Measurements from ENCODE around the gene TAAR8.
"Not testable (repeated sequence)": the region's sequence is repeated elsewhere in the genome, so short reads cannot be mapped to it uniquely, and the experiment has no call there.

Gene TAAR8

GRCh38 chr6:132548746-132549463 lies 3.6 kb upstream of the TAAR8 start:
- no peak for DNase-seq

- DNase-seq = no peak
Measured at GRCh38 chr6:132551214-132551613, 1.3 kb upstream of the TAAR8 start.

GRCh38 chr6:132560087-132560486 lies 7.6 kb downstream of the TAAR8 start:
- not testable (repeated sequence) for DNase-seq

GRCh38 chr6:132566404-132566803 lies 13.9 kb downstream of the TAAR8 start:
- DNase-seq = no peak

- no peak for DNase-seq
Measured at GRCh38 chr6:132567566-132567965, 15.1 kb downstream of the TAAR8 start.

GRCh38 chr6:132568611-132569010 lies 16.1 kb downstream of the TAAR8 start:
- DNase-seq = no peak

- no peak for DNase-seq
Measured at GRCh38 chr6:132569170-132569569, 16.7 kb downstream of the TAAR8 start.

GRCh38 chr6:132570221-132570777 lies 17.8 kb downstream of the TAAR8 start, which contains the start of gene TAAR6:
Gene TAAR6, plus strand, starts transcription at chr6:132570322. Its CDS starts 0 bp downstream, at chr6:132570322.
- DNase-seq = no peak

GRCh38 chr6:132571774-132572173 lies 19.3 kb downstream of the TAAR8 start:
- DNase-seq = no peak

GRCh38 chr6:132584698-132585097 lies 32.2 kb downstream of the TAAR8 start:
- no peak for DNase-seq

GRCh38 chr6:132587424-132587823 lies 35.0 kb downstream of the TAAR8 start:
- no peak for DNase-seq

- DNase-seq = no peak
Measured at GRCh38 chr6:132589454-132589853, 37.0 kb downstream of the TAAR8 start, which contains the start of gene TAAR5. Gene TAAR5, minus strand, starts transcription at chr6:132589741. Its CDS starts 55 bp downstream, at chr6:132589686.

- DNase-seq = no peak
Measured at GRCh38 chr6:132590362-132590761, 37.9 kb downstream of the TAAR8 start.

GRCh38 chr6:132592855-132593254 lies 40.4 kb downstream of the TAAR8 start:
- no peak for DNase-seq

- no peak for DNase-seq
Measured at GRCh38 chr6:132596201-132596600, 43.7 kb downstream of the TAAR8 start.

- no peak for DNase-seq
Measured at GRCh38 chr6:132598473-132598872, 46.0 kb downstream of the TAAR8 start.

GRCh38 chr6:132600900-132601299 lies 48.4 kb downstream of the TAAR8 start:
- not testable (repeated sequence) for DNase-seq

Measured in stimulated activated CD4-positive, alpha-beta T cell treated with anti-CD3 and anti-CD28 coated beads, Interleukin-1b, Interleukin-23, amount 100 ng/mL, for 48 hours (primary cell).